ENCODE results near the gene ACTR2. TPM values are rescaled to one million over a fixed set of nuclear protein-coding genes. Genes with fewer than 3 reads are reported as not detected.
A peak's percentile ranks its signal among the peaks of the same experiment; 100 is the strongest.
"Not testable (repeated sequence)": the region's sequence is repeated elsewhere in the genome, so short reads cannot be mapped to it uniquely, and the experiment has no call there.

The ACTR2 gene
- total RNA-seq, 1 donor from 2014 or later: 107 TPM

GRCh38 chr2:65231121-65231520 is 3.5 kb downstream of the ACTR2 start:
- no peak for DNase-seq

- peak; percentile 12 for DNase-seq
Observed at GRCh38 chr2:65231892-65232477, 4.4 kb downstream of the ACTR2 start.

GRCh38 chr2:65232636-65233035 is 5.0 kb downstream of the ACTR2 start:
- DNase-seq: peak; percentile 48

GRCh38 chr2:65240657-65241056 is 13.0 kb downstream of the ACTR2 start:
- DNase-seq: no peak

GRCh38 chr2:65244452-65244851 is 16.8 kb downstream of the ACTR2 start:
- not testable (repeated sequence) for DNase-seq

GRCh38 chr2:65252640-65253039 is 25.0 kb downstream of the ACTR2 start:
- no peak for DNase-seq

- no peak for DNase-seq
Observed at GRCh38 chr2:65255356-65255755, 27.7 kb downstream of the ACTR2 start.

- DNase-seq: peak; percentile 17
Observed at GRCh38 chr2:65256054-65256453, 28.4 kb downstream of the ACTR2 start.

GRCh38 chr2:65257866-65258265 is 30.2 kb downstream of the ACTR2 start:
- DNase-seq: not testable (repeated sequence)

- DNase-seq: no peak
Observed at GRCh38 chr2:65261676-65262075, 34.0 kb downstream of the ACTR2 start.

- DNase-seq: no peak
Observed at GRCh38 chr2:65263262-65263661, 35.6 kb downstream of the ACTR2 start.

GRCh38 chr2:65263986-65264385 is 36.4 kb downstream of the ACTR2 start:
- DNase-seq: no peak

- DNase-seq: peak; percentile 89
Observed at GRCh38 chr2:65264821-65265670, 37.4 kb downstream of the ACTR2 start.

GRCh38 chr2:65265671-65266045 is 38.0 kb downstream of the ACTR2 start:
- DNase-seq: no peak

GRCh38 chr2:65267008-65267407 is 39.4 kb downstream of the ACTR2 start:
- no peak for DNase-seq

GRCh38 chr2:65268957-65269356 is 41.3 kb downstream of the ACTR2 start:
- DNase-seq: no peak

- DNase-seq: no peak
Observed at GRCh38 chr2:65273344-65273743, 45.7 kb downstream of the ACTR2 start.

- DNase-seq: peak; percentile 17
Observed at GRCh38 chr2:65275141-65275915, 47.7 kb downstream of the ACTR2 start.

GRCh38 chr2:65276609-65277008 is 49.0 kb downstream of the ACTR2 start:
- DNase-seq: peak; percentile 67

GRCh38 chr2:65277118-65277517 is 49.5 kb downstream of the ACTR2 start:
- DNase-seq: no peak

GRCh38 chr2:65277791-65278483 is 50.3 kb downstream of the ACTR2 start:
- DNase-seq: no peak

- peak; percentile 24 for DNase-seq
Observed at GRCh38 chr2:65278531-65278981, 50.9 kb downstream of the ACTR2 start.

- no peak for DNase-seq
Observed at GRCh38 chr2:65279756-65280155, 52.1 kb downstream of the ACTR2 start.
